NCI-H2196 treated with DMSO at 0.1 percent for 48 hours (cell line): ENCODE results near the gene SNX8.

Source experiments
- DNase-seq: peaks from one replicate; lab custom pipeline; 2025; ENCODE audit not compliant: unreplicated experiment; lab: John Stamatoyannopoulos, UW

SNX8 gene

GRCh38 chr7:2224934-2225333 lies 89.3 kb downstream of the SNX8 start:
- no peak for DNase-seq

DNA sequence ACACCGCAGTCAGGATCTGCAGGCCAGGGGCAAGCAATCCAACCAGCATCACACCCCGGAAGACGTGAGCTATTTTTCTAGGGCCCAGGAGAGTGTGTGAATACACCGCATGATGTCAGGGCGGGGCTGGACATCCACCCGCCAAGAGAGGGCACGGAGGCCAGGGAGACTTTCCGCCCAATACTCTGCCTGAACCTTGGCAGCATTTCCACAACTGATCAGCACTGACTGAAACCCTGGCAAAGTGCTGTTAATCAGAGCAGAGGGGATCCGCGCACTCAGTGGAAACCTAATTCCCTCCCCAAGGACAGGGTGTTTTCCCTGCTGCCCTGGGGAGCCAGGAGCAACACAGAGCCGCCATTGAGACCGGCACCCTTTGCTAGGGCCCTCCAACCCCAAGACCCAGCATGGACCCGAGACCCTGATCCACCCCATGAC lies 89.7 kb downstream of the SNX8 start:
- DNase-seq = no peak

DNA sequence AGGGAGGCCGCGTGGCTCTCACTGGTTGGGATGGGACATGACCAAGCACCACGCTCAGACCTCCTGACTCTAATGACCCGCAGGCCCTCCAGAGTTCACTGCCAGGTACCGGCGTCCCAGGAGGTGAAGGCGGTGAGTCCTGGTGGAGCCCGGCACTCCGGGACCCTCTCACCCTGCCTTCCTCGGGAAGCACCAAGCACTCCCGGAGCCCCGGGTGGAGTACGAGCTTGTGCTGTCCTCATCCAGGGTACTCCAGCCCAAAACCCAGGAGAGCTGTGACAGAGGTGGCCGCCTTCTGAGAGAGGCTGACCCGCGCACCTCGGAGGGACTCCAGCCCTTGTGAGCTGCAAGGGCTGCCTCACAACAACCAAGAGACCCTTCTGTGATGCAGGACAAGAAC lies 90.9 kb downstream of the SNX8 start:
- DNase-seq = no peak

DNA sequence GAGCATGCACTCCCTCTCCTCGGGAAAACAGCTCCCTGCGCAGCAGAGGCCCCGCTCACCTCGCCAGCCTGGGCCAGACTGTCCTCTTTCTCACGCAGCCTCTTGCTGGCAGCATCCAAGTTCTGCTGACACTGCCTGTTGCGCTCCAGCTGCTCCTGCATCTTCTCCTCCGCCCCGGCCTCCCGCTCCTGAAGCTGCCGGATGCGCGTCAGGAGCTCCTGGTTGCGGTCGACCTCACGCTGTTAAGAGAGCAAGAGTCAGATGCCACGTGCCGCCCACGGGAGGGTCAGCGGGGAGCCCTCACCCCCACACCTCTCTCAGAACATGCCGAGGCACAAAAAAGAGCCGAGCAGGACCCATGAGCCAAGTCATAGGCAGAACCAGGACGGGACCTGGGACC lies 91.7 kb downstream of the SNX8 start:
- DNase-seq = no peak

DNA sequence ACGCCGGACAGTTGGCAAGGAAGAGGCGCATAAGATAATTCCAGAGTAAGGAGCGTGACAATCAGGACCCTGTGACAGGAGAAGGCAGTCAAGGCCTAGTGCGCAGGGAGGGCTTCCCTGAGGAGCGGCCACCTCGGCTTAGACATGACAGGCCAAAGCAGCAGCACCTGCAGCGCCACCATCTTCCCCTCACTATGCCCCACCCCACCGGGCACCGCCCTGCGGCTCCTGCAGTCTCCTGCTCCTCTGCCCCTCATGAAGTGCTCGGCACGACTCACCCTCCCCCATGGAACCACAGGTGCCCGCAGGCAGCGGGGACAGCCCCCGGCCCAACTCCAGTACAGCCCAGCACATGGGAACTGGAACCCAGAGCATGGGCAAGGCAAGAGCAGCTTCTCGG lies 93.3 kb downstream of the SNX8 start:
- DNase-seq = no peak

DNA sequence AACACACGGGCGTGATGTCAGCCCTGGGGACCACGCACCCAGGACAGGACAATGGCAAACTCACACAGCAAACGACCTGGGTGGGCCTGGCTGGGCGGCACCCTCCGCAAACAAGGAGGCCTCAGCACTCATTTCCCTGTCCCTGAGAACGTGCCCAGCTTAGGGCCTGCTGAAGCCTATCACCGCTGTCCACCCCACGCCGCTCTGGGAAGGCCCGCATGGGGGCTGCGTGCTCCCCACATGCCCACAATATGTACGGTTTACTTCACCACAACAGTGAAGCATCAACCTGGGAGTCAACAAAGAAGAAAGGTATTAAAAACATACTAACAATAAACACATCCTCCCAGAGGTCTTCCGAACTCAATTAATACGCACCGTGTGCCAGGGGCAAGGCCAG lies 93.7 kb downstream of the SNX8 start:
- DNase-seq = no peak

DNA sequence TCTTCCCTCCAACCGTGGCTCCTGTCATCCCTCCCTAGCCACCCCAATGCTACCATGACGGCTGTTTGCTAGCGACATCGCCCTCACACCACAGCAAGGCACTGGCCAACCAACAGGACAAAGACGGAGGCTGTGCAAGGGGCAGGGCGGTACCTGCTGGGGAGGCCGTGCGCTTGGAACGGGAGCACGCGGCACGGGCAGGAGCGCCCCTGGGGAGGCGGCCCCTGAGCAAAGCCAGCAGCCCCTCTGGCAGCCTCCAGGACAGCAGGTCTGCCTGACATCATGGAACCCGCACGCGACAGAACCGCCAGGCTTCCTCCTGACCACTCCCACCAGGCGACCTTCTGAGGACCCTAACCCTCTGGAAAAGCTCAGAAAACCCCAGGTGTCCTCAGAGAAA lies 94.2 kb downstream of the SNX8 start:
- no peak for DNase-seq

DNA sequence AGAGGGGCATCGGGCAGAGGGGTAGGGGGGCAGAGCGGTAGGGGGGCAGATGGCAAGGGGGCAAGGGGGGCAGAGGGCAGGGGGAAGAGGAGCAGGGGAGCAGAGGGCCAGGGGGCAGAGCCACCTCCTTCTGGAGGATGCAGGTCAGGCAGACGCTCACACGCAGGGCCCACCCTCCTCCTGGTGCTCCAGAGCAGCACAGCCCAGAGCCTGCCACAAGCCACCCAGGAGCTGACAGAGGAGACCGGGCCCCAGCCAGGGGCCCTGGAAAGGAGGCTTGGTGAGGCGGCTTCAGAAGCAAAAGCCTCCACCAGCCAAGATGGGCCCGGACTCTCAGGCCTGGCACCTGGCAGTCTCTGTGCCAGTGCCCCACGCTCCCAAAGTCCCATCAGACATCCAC lies 94.6 kb downstream of the SNX8 start:
- no peak for DNase-seq

DNA sequence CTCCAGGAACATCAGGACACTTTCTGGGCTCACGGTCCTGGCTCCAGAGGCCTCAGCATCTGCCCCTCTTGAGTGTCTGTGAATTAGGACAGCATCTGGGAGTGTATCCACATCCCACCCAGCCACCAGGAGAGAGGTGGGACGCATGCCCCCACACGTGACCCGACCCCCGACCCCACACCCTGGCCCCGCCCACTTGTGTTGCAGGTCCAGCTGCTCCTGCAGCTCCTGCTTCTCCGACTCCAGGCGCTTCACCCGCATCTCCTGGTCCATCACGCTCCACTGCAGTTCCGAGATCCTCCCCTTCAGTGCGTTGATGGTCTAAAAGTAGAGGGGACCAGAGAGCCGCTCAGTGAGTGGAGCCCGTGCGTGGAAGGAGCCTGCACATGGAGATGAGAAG lies 95.1 kb downstream of the SNX8 start:
- no peak for DNase-seq

GRCh38 chr7:2218444-2218785 lies 95.8 kb downstream of the SNX8 start:
- DNase-seq = no peak

DNA sequence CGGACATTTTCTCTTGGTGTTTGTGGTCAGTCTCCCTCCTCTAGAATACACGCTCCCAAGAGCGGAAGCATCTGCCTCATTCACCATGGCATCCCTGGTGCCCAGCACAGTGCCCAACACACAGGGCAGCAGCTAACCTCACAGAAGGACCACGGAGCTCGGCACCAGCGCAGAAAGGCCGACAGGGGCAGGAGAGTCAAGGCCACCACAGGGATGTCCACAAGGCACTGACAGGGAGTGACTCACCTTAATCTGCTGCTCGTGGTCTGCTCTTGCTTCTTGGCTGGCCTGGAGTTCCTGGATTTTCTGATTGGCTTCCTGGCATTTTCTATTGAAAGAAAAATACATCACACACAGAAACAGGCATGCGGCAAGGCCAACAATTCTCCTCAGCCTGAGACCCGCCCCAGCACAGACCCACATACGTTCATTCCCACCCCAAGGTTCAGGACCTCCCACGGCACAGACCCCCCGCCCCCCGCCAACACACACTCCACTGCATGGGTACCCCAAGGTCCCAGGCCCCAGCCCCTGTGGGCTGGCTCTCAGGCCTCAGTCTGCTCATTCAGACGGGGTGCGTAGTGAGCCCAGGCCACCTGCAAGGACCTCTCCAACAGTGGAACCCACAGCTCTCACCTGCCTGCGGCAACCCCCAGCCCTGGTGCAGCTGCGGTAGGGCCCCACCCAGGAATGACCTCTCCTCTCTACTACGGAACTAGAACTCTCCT lies 96.4 kb downstream of the SNX8 start:
- no peak for DNase-seq

DNA sequence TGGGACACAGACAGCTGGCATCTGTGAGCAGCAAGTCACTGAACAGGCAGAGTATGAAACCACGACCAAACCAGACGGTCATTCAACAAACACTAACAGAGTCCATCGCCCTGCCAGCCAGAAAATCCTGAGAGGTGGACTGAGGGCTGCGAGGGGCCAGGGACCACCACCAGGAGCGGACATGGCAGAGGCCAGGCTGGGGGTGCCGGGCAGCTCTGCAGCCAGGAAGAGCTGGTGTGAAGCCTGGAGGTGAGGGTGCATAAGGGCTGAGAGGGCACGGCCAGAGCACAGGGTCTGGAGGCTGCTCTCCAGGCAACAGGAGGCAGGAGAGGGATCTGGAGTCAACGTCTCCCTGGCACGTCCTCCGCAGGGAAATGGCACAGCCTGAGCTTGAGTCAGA lies 97.0 kb downstream of the SNX8 start:
- DNase-seq = no peak

DNA sequence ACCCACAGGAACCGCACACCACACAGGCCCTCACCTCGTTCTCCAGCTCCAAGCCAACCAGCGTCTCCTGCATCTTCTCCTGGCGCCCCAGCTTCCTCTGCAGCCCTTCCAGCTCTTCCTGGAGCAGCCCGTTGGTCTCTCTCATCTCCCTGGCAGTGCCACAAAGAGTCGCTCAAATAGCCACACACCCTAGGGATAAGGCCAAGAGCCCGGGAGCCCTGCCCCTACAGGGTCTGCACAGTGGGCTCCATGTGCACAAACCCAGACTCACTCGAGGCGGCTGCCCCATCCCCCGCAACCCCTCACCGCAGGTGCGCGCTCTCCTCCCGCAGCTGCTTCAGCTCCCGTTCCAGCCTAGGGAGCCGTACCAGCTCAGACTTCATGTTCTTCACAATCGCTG lies 98.4 kb downstream of the SNX8 start:
- no peak for DNase-seq

GRCh38 chr7:2214636-2215035 lies 99.6 kb downstream of the SNX8 start:
- DNase-seq = no peak

- no peak for DNase-seq
Measured at GRCh38 chr7:2213551-2214215, 100.6 kb downstream of the SNX8 start.

DNA sequence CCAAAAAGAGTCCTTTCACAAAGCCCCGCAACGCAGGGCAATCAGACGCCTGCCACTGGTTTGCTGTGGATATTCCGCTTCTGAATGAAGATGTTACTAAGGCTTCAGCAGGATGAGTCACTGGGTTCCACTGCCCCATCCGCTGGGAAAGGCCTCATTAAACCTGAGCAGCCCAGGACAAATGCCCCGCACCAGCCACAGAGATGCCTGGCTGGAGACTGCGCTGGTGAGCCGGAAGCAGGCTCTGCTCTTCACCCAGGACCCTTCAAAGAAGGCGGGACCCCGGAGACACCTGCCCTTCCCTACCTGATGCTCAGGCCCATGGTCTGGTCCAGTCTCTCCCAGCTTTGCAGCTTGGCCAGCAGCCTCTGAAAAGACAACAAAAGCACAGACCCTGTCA lies 101.3 kb downstream of the SNX8 start:
- no peak for DNase-seq

DNA sequence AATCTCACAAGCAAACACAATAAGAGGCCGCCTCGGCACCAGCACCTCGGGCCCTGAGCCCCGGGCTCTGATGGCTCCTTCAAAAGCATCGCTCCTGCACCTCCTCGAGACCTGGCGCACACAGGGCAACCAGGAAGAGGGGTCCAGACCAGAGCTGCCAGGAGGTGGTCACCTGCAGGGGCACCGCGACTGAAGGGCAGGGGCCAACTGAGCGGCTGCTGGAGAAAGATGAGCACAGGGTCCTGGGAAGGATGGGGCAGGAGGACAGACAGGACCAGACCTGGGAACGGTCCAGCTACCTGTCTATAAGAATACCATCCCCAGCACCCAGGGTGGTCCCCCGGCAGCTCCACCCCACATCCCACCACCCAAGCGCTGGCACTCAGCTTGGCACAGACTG lies 102.3 kb downstream of the SNX8 start:
- no peak for DNase-seq

- DNase-seq = no peak
Measured at GRCh38 chr7:2211259-2211880, 102.9 kb downstream of the SNX8 start.

- no peak for DNase-seq
Measured at GRCh38 chr7:2210551-2211258, 103.5 kb downstream of the SNX8 start.

DNA sequence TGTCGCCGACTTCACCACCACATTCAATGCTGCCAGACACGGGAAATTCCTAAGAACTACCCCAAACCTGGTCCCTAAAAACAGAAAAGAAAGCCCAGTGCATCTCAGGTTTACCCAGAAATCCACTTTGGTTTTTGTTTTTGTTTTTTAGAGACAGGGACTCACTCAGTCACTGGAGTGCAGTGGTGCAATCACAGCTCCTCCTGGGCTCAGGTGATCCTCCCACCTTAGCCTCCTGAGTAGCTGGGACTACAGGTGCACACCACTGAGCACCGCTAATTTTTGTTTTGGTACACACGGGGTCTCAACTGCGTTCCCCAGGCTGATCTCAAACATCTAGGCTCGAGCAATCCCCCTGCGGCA lies 104.3 kb downstream of the SNX8 start:
- no peak for DNase-seq

DNA sequence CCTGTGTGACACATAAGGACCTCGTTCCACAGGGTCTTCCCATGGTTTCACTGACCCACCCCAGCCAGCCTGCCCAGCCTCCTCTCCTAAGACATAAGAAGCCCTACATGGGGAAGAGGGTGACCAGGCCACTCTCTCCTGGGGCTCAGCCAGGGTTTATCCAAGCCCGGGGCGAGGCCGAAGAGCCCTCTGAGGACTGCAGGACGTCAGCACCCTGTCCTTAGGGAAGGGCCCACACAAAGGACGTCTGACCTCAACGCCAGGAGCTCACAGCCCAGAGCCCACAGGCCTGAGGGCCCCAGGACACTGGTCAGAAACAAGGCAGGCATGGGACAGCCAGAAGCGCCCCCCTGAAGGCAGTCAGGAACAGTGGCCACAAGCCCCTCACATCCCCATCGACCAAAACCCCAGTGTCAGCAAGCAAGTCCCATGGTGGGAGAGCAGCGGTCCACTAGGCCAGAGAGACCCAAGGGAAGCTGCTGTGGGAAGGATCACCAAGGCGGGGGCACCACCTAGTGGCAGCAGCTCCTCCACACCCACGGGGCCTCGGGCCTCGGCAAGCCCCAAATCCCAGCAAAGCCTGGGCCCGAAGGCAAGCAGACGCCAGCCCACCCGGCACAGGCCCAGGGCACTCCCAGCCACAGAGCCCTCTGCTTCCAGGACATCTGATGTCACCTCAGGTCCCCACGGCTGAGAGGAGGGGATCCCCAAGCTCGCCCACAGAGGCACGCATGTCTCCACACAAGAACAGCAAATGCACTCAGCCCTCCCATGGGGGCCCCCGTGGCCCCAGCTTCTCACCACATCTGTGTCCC lies 104.9 kb downstream of the SNX8 start:
- DNase-seq = peak; percentile 25
